DND-41 (cell line): ENCODE results near the gene HSPA8.
A peak's percentile ranks its signal among the peaks of the same experiment; 100 is the strongest.
"Not testable (repeated sequence)": the region's sequence is repeated elsewhere in the genome, so short reads cannot be mapped to it uniquely, and the experiment has no call there.

Experiments
- ATAC-seq: fragments of 200-7000 bp; cut with Tn5 transposase; 3 replicates; pipeline ENCODE4 v1.9.1; 2021; ENCODE audit warnings: low read depth; ENCODE audit not compliant: insufficient read depth
- DNase-seq: peaks from one replicate; pipeline ENCODE4 v3.0.0-alpha.2; 2020
- H2AFZ ChIP-seq: 2 replicates; pipeline ENCODE4 v1.6.0; 2012; ENCODE audit warnings: low read depth, low read length
- H3K27ac ChIP-seq: 2 replicates; pipeline ENCODE4 v1.5.1; 2012; ENCODE audit warnings: low read length, inconsistent platforms
- H3K27me3 ChIP-seq: fragments of 200-600 bp; sonication (generic); 2 replicates; pipeline ENCODE4 v1.6.0; 2012; ENCODE audit warnings: low read length, mild to moderate bottlenecking, inconsistent platforms; ENCODE audit not compliant: insufficient read depth, poor library complexity
- H3K36me3 ChIP-seq: 2 replicates; pipeline ENCODE4 v1.5.1; 2012; ENCODE audit warnings: low read length, inconsistent platforms; ENCODE audit not compliant: insufficient read depth
- H3K4me1 ChIP-seq: 2 replicates; pipeline ENCODE4 v1.5.1; 2012; ENCODE audit warnings: mild to moderate bottlenecking, low read length; ENCODE audit not compliant: insufficient read depth
- H3K4me2 ChIP-seq: 2 replicates; pipeline ENCODE4 v1.6.0; 2012; ENCODE audit warnings: mild to moderate bottlenecking, moderate library complexity, low read length, inconsistent platforms; ENCODE audit not compliant: insufficient read depth
- H3K4me3 ChIP-seq, 2 experiments: fragments of 200-600 bp in 1 of 2; shearing (Covaris generic) in 1 of 2; 2 replicates each; pipeline ENCODE4 v1.5.1; 2012 to 2016; ENCODE audit warnings: inconsistent platforms in 2 of 2, low read length in 2 of 2, mild to moderate bottlenecking in 2 of 2, low read depth in 1 of 2, moderate library complexity in 1 of 2
- H3K79me2 ChIP-seq: 2 replicates; pipeline ENCODE4 v1.6.0; 2012; ENCODE audit warnings: low read length, inconsistent platforms; ENCODE audit not compliant: insufficient read depth
- H3K9ac ChIP-seq: 2 replicates; pipeline ENCODE4 v1.6.0; 2012; ENCODE audit warnings: low read depth, mild to moderate bottlenecking, inconsistent platforms, low read length, moderate library complexity
- H3K9me3 ChIP-seq: 2 replicates; pipeline ENCODE4 v1.5.1; 2012; ENCODE audit warnings: low read length, moderate library complexity, mild to moderate bottlenecking, inconsistent platforms; ENCODE audit not compliant: insufficient read depth, severe bottlenecking
- H4K20me1 ChIP-seq: 2 replicates; pipeline ENCODE4 v1.6.0; 2012; ENCODE audit warnings: low read length; ENCODE audit not compliant: insufficient read depth
- EZH2 ChIP-seq: IDR thresholded peaks from 3 replicates; pipeline ENCODE4 v1.6.1; 2012; ENCODE audit warnings: borderline replicate concordance, low read depth, mild to moderate bottlenecking, moderate library complexity, low read length, inconsistent platforms; ENCODE audit not compliant: severe bottlenecking
- TF ChIP-seq, protein P1 (sequence below): IDR thresholded peaks from 2 replicates; pipeline ENCODE4 v1.5.1; 2012; ENCODE audit warnings: borderline replicate concordance, low read length, moderate library complexity, mild to moderate bottlenecking; ENCODE audit not compliant: poor library complexity, severe bottlenecking; ENCODE audit errors: extremely low read depth

HSPA8 gene

GRCh38 chr11:123062158-123062891 is 389 bp upstream of the HSPA8 start:
- ATAC-seq, result peak; percentile 88
- peaks cover 84% of the 10 kb centered on the region for H3K79me2 ChIP-seq

GRCh38 chr11:123060277-123061000 is 1.5 kb downstream of the HSPA8 start:
- ATAC-seq (no peak), DNase-seq (peak; percentile 41)
- peak overlapping the region; percentile 71 to 97 for H3K4me3 ChIP-seq
- H3K9me3 ChIP-seq, result no peaks in the 10 kb centered on the region
- no peaks in the 10 kb centered on the region for H3K27me3 ChIP-seq
- peak overlapping the region; percentile 81 for H3K4me2 ChIP-seq
- TF ChIP-seq EZH2, result no peak
- TF ChIP-seq, protein P1, sequence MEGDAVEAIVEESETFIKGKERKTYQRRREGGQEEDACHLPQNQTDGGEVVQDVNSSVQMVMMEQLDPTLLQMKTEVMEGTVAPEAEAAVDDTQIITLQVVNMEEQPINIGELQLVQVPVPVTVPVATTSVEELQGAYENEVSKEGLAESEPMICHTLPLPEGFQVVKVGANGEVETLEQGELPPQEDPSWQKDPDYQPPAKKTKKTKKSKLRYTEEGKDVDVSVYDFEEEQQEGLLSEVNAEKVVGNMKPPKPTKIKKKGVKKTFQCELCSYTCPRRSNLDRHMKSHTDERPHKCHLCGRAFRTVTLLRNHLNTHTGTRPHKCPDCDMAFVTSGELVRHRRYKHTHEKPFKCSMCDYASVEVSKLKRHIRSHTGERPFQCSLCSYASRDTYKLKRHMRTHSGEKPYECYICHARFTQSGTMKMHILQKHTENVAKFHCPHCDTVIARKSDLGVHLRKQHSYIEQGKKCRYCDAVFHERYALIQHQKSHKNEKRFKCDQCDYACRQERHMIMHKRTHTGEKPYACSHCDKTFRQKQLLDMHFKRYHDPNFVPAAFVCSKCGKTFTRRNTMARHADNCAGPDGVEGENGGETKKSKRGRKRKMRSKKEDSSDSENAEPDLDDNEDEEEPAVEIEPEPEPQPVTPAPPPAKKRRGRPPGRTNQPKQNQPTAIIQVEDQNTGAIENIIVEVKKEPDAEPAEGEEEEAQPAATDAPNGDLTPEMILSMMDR, result no peak
- peaks cover 88% of the 10 kb centered on the region for H3K79me2 ChIP-seq
- H3K4me1 ChIP-seq, result peaks cover 53% of the 10 kb centered on the region
- H3K9ac ChIP-seq, result peak overlapping the region; percentile 100
- H4K20me1 ChIP-seq, result peaks cover 61% of the 10 kb centered on the region
- peaks cover 65% of the 10 kb centered on the region for H3K36me3 ChIP-seq
- no peak overlapping the region for H2AFZ ChIP-seq
- H3K27ac ChIP-seq, result peak overlapping the region; percentile 97

More at GRCh38 chr11:123062158-123062891, 389 bp upstream of the HSPA8 start:
- peak overlapping the region; percentile 100 for H3K9ac ChIP-seq
- peaks cover 46% of the 10 kb centered on the region for H3K36me3 ChIP-seq
- H2AFZ ChIP-seq, result peak overlapping the region; percentile 71
- no peaks in the 10 kb centered on the region for H3K9me3 ChIP-seq
- H3K4me1 ChIP-seq, result peaks cover 46% of the 10 kb centered on the region
- peak overlapping the region; percentile 78 to 97 for H3K4me3 ChIP-seq
- DNase-seq, result peak; percentile 100
- H3K27me3 ChIP-seq, result no peaks in the 10 kb centered on the region
- TF ChIP-seq, protein P1, result peak; percentile 16
- TF ChIP-seq EZH2, result no peak
- peak overlapping the region; percentile 81 for H3K4me2 ChIP-seq
- peaks cover 45% of the 10 kb centered on the region for H4K20me1 ChIP-seq
- H3K27ac ChIP-seq, result peak overlapping the region; percentile 100

- peaks cover 48% of the 10 kb centered on the region for H3K4me1 ChIP-seq
- not testable (repeated sequence) for DNase-seq, ATAC-seq, H2AFZ ChIP-seq, H3K27me3 ChIP-seq, H3K9me3 ChIP-seq
- peak overlapping the region; percentile 100 for H3K9ac ChIP-seq
- peaks cover 62% of the 10 kb centered on the region for H4K20me1 ChIP-seq
- H3K36me3 ChIP-seq, result peaks cover 71% of the 10 kb centered on the region
- H3K79me2 ChIP-seq, result peaks cover 76% of the 10 kb centered on the region
- peak overlapping the region; percentile 81 for H3K4me2 ChIP-seq
- H3K4me3 ChIP-seq, result peak overlapping the region; percentile 71 to 97; a peak in 3 of 4 replicates
- peak overlapping the region; percentile 97 for H3K27ac ChIP-seq
Observed at GRCh38 chr11:123059041-123059920, 2.7 kb downstream of the HSPA8 start.
